Mucosa of rectum (tissue), 2 donors: ENCODE data around the gene HAL.

Experiments used
- H3K27ac ChIP-seq, 2 donors: one replicate each; pipeline ENCODE4 v1.7.0; 2013; ENCODE audit warnings: inconsistent platforms in 2 of 2, low read depth in 2 of 2, low read length in 2 of 2
- H3K27me3 ChIP-seq, 2 donors: one replicate each; pipeline ENCODE4 v1.7.0; 2013; ENCODE audit warnings: low read length in 2 of 2; ENCODE audit not compliant: control insufficient read depth in 2 of 2, insufficient read depth in 2 of 2
- H3K36me3 ChIP-seq, 2 donors: one replicate each; pipeline ENCODE4 v1.7.0; 2013; ENCODE audit warnings: low read length in 2 of 2; ENCODE audit not compliant: control insufficient read depth in 2 of 2, insufficient read depth in 2 of 2
- H3K4me1 ChIP-seq, 2 donors: one replicate each; pipeline ENCODE4 v1.7.0; 2013; ENCODE audit warnings: low read length in 2 of 2, mild to moderate bottlenecking in 1 of 2; ENCODE audit not compliant: control insufficient read depth in 2 of 2, insufficient read depth in 2 of 2
- H3K4me3 ChIP-seq, 2 donors: one replicate each; pipeline ENCODE4 v1.7.0; 2013; ENCODE audit warnings: low read length in 2 of 2
- H3K9ac ChIP-seq, 2 donors: one replicate each; pipeline ENCODE4 v1.7.0; 2013; ENCODE audit warnings: low read length in 2 of 2, low read depth in 1 of 2, mild to moderate bottlenecking in 1 of 2
- H3K9me3 ChIP-seq, 2 donors: one replicate each; pipeline ENCODE4 v1.7.0; 2013; ENCODE audit warnings: low read length in 2 of 2; ENCODE audit not compliant: control insufficient read depth in 2 of 2
- donor health status: healthy.
- donor health status: Normal muscosa, but diverticular disease.

Gene HAL, protein sequence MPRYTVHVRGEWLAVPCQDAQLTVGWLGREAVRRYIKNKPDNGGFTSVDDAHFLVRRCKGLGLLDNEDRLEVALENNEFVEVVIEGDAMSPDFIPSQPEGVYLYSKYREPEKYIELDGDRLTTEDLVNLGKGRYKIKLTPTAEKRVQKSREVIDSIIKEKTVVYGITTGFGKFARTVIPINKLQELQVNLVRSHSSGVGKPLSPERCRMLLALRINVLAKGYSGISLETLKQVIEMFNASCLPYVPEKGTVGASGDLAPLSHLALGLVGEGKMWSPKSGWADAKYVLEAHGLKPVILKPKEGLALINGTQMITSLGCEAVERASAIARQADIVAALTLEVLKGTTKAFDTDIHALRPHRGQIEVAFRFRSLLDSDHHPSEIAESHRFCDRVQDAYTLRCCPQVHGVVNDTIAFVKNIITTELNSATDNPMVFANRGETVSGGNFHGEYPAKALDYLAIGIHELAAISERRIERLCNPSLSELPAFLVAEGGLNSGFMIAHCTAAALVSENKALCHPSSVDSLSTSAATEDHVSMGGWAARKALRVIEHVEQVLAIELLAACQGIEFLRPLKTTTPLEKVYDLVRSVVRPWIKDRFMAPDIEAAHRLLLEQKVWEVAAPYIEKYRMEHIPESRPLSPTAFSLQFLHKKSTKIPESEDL

GRCh38 chr12:95996034-95996658 is at the start of gene HAL:
Gene HAL, minus strand, starts transcription at chr12:95996344. Its CDS starts 434 bp downstream, at chr12:95995910.
- Histone ChIP-seq H3K36me3 (peaks cover 0 to 6% of the 10 kb centered on the region in 2 donors), H3K4me3 (no peak within 1 kb of the TSS), H3K9ac (no peak within 1 kb of the TSS), H3K9me3 (no peaks in the 10 kb centered on the region), H3K27me3 (no peaks in the 10 kb centered on the region), H3K4me1 (peaks cover 0 to 3% of the 10 kb centered on the region in 2 donors), H3K27ac (no peak within 1 kb of the TSS)

DNA sequence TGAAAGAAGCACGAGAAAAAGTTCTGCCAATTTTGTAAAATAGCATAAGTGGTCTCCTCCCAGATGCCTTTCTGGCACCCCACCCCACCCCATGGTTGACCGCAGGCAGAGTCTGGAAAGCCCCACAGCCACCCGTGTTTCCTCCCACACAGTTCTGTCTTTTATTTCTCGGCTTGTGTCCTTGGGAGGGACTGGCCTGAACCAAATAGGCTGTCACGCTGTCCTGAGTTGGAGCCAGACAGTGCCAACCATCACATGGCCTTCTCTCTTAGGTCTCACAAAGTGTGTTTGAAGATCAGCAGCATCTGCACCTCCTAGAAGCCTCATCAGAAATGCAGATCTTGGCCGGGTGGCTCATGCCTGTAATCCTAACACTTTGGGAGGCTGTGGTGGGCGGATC is 49.4 kb upstream of the HAL start:
- no peaks in the 10 kb centered on the region for H3K27me3 ChIP-seq
- H3K36me3 ChIP-seq = no peaks in the 10 kb centered on the region
- H3K9me3 ChIP-seq = no peaks in the 10 kb centered on the region
- no peak overlapping the region for H3K4me3 ChIP-seq
- no peak overlapping the region for H3K9ac ChIP-seq
- H3K27ac ChIP-seq = no peak overlapping the region
- peaks cover 18% of the 10 kb centered on the region in 2 donors for H3K4me1 ChIP-seq

GRCh38 chr12:96044943-96045290 is 48.8 kb upstream of the HAL start:
- H3K27ac ChIP-seq = no peak overlapping the region
- no peaks in the 10 kb centered on the region for H3K9me3 ChIP-seq
- H3K9ac ChIP-seq = no peak overlapping the region
- peaks cover 18% of the 10 kb centered on the region in 2 donors for H3K4me1 ChIP-seq
- H3K4me3 ChIP-seq = no peak overlapping the region
- H3K36me3 ChIP-seq = no peaks in the 10 kb centered on the region
- H3K27me3 ChIP-seq = no peaks in the 10 kb centered on the region

- Histone ChIP-seq H3K4me3 (no peak overlapping the region), H3K36me3 (no peaks in the 10 kb centered on the region), H3K27ac (no peak overlapping the region), H3K4me1 (peaks cover 18% of the 10 kb centered on the region in 2 donors), H3K9me3 (no peaks in the 10 kb centered on the region), H3K9ac (no peak overlapping the region), H3K27me3 (no peaks in the 10 kb centered on the region)
Measured at GRCh38 chr12:96044017-96044942, 48.1 kb upstream of the HAL start.

DNA sequence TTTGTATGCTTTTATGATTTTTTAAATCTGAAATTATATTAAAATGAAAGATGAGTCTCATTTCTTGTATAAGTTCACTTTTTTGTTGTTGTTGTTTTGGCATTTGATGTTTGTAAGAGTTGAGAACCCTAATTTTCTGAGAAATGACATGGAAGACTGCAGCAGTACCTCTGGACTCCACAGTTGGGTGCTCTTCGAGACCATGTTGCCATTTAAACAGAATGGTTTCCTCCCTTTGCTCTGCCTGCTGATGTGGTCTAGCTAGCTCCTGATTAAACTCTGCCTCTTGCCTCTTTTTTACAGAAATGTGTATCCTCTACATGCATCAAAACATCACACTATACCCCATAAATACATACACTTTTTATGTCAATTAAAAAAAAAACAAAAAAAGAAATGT is 45.0 kb upstream of the HAL start:
- Histone ChIP-seq H3K27ac (no peak overlapping the region), H3K36me3 (no peaks in the 10 kb centered on the region), H3K4me1 (peaks cover 0 to 3% of the 10 kb centered on the region in 2 donors), H3K9me3 (no peaks in the 10 kb centered on the region), H3K9ac (no peak overlapping the region), H3K27me3 (no peaks in the 10 kb centered on the region), H3K4me3 (no peak overlapping the region)

- H3K27ac ChIP-seq = no peak overlapping the region
- no peaks in the 10 kb centered on the region for H3K36me3 ChIP-seq
- H3K4me1 ChIP-seq = peaks cover 0 to 3% of the 10 kb centered on the region in 2 donors
- no peaks in the 10 kb centered on the region for H3K27me3 ChIP-seq
- no peak overlapping the region for H3K4me3 ChIP-seq
- no peak overlapping the region for H3K9ac ChIP-seq
- no peaks in the 10 kb centered on the region for H3K9me3 ChIP-seq
Measured at GRCh38 chr12:96040305-96041133, 44.4 kb upstream of the HAL start.

- Histone ChIP-seq H3K4me3 (no peak overlapping the region), H3K27me3 (no peaks in the 10 kb centered on the region), H3K36me3 (no peaks in the 10 kb centered on the region), H3K9ac (no peak overlapping the region), H3K27ac (no peak overlapping the region), H3K9me3 (no peaks in the 10 kb centered on the region), H3K4me1 (peaks cover 3 to 4% of the 10 kb centered on the region in 2 donors)
Measured at GRCh38 chr12:96039516-96039915, 43.4 kb upstream of the HAL start.

GRCh38 chr12:96036765-96037455 is 40.8 kb upstream of the HAL start:
- Histone ChIP-seq H3K27ac (no peak overlapping the region), H3K9ac (no peak overlapping the region), H3K27me3 (no peaks in the 10 kb centered on the region), H3K4me1 (peaks cover 11 to 12% of the 10 kb centered on the region in 2 donors), H3K9me3 (no peaks in the 10 kb centered on the region), H3K4me3 (no peak overlapping the region), H3K36me3 (no peaks in the 10 kb centered on the region)
